SK-N-MC (cell line): ENCODE measurements around the gene WDTC1.

ENCODE experiments used
- EZH2 ChIP-seq: fragments of 200-600 bp; sonication (generic); IDR thresholded peaks from one replicate; pipeline ENCODE4 v1.6.1; 2017; ENCODE audit warnings: antibody characterized with exemption
- POLR2AphosphoS5 ChIP-seq: IDR thresholded peaks from 2 replicates; pipeline ENCODE4 v1.6.1; 2012; ENCODE audit warnings: mild to moderate bottlenecking, low read depth, low read length, borderline replicate concordance

DNA sequence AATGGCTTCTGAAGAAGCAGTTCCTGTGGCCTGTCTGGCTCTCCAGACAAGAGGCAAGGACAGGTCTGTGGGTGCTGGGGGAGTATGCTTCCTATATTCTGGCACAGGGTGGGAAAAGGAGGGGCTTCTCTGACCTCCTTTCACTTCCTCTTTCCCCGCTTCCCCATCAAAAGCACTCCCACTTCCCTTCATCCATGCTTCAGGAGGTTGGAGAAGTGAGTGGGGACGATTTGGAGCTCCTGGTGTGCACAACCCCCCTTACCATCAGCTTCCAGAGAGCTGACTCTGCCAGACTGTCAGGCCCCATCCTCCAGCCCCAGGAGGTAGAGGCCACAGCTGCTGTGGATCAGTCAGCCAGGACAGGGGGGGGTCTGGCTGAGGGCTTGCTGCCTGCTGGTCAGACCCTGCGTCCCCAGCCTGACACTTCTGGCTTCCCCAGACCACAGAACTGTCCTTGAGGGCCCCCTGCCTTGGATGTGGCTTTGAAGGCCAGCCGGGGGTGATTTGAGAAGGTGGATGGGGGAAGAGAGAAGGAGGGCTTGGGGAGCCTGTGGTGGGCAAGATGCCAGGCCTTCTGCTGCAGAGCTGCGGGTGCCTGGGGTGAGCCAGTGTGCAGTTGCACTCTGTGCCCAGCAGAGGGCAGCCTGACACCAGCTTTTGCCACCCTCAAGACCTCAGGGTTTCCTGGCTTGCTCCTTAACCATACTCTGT is 66.1 kb downstream of the WDTC1 start:
- TF ChIP-seq EZH2, result no peak
- no peak for TF ChIP-seq POLR2AphosphoS5
